ENCODE data around the gene LYPD3.
"Not testable (repeated sequence)": the region's sequence is repeated elsewhere in the genome, so short reads cannot be mapped to it uniquely, and the experiment has no call there.

The LYPD3 gene

DNA sequence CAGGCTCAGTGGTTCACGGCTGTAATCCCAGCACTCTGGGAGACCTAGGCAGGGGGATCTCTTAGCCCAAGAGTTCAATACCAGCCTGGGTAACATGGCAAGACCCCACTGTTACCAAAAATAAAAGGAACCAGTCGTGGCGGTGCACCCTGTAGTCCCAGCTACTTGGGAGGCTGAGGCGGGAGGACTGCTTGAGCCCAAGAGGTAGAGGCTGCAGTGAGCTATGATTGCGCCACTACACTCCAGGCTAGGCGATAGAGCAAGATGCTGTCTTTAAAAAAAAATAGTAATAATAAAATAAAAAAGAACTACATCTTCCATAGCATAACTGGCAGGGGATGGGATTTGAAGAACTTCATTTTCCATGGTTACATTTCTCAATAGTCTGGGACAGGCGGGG lies 3.0 kb downstream of the LYPD3 start:
- no peak for DNase-seq (ENCODE audit: low read depth in 2 of 2)

DNA sequence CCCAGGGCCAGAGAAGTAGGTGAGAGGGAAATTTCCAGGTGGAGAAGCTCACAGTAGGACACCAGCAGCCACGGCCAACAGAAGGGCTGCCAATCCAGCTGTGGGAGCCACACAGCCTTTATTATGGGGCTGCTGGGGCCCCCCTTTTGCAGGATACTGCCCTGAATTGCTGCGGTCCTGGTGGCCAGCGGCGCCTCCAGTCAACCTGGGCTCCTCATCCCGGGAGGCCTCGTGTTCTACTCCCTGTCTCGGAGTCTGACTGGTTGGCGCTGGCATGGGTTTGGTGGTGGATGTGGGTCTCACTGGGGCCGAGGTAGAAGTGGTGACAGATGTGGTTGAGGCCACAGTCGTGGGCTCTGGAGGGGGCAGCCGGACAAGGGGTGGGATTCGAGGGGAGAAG lies 4.1 kb downstream of the LYPD3 start:
- no peak for DNase-seq (ENCODE audit: low read depth in 2 of 2)

- no peak for DNase-seq (ENCODE audit: low read depth in 2 of 2)
These were observed 4.9 kb downstream of the LYPD3 start for GRCh38 chr19:43460362-43461016.

DNA sequence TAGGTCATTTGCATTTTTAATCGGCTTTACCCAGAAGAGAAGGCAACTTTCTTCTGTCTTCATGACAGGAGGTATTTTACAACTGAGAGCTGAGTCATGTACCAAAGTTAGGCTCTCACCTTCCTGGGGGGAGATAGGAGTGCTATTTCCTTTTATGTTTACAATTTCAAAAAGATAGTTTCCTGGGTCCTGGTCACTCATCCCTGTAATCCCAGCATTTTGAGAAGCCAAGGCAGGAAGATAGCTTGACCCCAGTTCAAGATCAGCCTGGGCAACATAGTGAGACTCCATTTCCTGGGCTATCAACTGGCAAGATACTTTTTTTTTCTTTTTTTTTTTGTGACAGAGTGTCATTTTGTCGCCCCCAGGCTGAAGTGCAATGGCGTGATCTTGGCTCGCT lies 7.6 kb downstream of the LYPD3 start:
- no peak for DNase-seq (ENCODE audit: low read depth in 2 of 2)

DNA sequence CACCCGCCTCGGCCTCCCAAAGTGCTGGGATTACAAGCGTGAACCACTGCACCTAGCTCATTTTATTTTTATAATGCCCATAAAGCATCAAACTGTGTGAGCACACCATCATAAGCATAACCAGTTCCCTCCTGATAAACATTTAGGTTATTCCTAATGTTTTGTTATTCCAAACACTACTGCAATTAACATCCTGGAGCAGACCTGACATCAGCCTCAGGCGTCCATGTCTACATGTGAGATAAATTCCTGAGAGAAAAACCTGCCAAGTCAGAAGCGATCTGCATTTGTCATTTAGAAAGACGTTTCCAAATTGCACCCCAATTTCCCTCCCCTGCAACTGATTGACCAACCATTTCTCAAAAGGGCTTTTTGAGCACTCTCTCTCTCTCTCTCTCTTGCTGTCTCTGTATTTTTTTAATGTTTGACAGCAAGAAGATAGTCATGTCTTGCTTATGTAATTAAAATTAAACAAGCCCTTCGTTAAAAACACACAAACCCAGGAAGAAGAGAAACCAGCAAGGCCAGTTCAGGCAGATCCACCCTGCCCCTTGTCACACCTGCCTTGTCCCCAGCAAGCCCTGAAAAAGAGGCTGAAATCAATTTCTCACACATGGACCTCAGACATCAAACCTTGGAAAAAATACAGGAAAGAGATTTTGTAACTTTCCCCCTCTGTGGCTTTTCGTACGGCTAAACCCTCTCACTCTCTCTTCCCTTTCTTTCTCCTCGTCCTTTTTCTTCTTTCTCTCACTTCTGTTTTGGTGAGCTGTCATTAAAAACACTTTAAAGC lies 9.9 kb downstream of the LYPD3 start:
- DNase-seq (ENCODE audit: low read depth in 2 of 2): no peak

- DNase-seq (ENCODE audit: low read depth in 2 of 2): no peak
These were observed 11.4 kb downstream of the LYPD3 start for GRCh38 chr19:43454031-43454430.

DNA sequence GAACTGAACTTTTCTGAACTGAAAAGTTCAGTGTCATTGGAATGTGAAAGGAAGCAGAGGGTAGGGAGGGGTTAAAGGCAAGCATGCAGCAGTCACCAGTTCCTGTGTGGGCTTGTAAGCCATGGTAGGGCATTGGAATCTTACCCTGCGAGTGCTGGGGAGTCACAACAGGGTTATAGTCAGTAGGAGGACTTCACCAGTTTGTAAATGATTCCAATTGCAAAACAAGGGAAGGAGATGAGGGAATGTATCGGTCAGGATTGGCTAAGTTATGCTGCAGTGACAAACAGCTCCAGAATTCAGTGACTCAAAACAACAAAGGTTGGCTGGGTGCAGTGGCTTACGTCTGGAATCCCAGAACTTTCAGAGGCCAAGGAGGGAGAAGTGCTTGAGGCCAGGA lies 12.8 kb downstream of the LYPD3 start:
- DNase-seq (ENCODE audit: low read depth in 2 of 2): no peak

DNA sequence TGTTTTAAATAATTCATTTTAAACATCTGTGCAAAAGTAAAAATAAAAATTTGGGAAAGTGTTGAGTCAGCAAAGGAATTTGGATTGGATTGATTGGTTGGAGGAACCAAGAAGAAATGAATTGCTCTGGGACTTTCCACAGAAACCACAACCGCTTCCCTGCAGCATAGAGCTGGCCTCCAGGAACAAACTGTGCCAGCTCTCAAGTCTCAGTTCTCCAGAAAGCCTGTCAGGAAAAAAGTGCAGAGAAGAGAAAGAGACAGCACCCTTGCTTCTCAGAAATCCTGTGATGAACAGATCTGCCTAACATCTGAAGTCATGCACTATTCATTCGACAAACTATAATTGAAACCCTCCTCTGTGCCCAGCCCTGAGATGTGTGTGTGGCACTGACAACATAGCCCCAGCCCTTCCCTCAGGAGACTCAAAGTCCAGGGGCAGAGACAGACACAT lies 14.8 kb downstream of the LYPD3 start:
- no peak for DNase-seq (ENCODE audit: low read depth in 2 of 2)

GRCh38 chr19:43447655-43448054 lies 17.8 kb downstream of the LYPD3 start:
- DNase-seq (ENCODE audit: low read depth in 2 of 2): no peak

- peak; percentile 49 to 52 for DNase-seq (ENCODE audit: low read depth in 2 of 2)
These were observed 18.5 kb downstream of the LYPD3 start for GRCh38 chr19:43446746-43447489.

- no peak for DNase-seq (ENCODE audit: low read depth in 2 of 2)
These were observed 20.0 kb downstream of the LYPD3 start for GRCh38 chr19:43445426-43445825.

DNA sequence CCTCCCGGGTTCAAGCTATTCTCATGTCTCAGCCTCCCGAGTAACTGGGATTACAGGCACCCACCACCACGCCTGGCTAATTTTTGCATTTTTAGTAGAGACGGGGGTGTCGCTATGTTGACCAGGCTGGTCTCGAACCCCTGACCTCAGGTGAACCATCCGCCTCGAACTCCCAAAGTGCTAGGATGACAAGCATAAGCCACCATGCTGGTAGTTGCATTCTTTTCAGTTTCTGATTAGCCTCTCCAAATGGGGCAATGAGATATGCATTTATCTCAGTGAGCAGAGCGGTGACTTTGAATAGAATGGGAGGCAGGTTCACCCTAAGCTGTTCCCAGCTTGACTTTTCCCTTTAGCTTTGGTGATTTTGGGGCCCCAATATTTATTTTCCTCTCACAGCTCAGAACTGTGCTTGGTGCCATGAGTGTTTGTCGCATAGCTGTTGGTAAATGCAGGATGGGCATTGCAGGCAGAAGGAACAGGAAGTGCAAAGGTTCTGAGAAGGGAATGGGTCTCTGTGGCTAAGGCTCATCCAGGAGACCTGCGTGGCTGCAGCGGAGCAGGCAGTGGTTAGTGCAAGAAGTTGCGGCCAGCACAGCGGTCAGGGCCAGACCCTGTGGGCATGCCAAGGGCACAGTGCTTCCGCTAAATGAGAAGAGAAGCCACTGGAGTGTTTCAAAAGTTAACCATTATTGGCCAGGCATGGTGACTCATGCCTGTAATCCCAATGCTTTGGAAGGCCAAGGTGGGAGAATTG lies 20.7 kb downstream of the LYPD3 start:
- no peak for DNase-seq (ENCODE audit: low read depth in 2 of 2)

DNA sequence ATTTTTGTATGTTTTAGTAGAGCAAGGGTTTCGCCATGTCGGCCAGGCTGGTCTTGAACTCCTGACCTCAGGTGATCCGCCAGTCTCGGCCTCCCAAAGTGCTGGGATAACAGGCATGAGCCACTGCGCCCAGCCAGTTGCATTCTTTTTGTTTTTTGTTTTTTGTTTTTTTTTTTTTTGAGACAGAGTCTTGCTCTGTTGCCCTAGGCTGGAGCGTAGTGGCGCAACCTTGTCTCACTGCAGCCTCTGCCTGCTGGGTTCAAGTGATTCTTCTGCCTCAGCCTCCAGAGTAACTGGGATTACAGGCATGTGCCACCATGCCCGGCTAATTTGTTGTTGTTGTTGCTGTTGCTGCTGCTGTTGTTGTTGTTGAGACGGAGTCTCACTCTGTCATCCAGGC lies 21.3 kb downstream of the LYPD3 start:
- not testable (repeated sequence) for DNase-seq (ENCODE audit: low read depth in 2 of 2)

GRCh38 chr19:43441716-43442115 lies 23.7 kb downstream of the LYPD3 start:
- no peak for DNase-seq (ENCODE audit: low read depth in 2 of 2)

GRCh38 chr19:43439709-43440063 lies 25.7 kb downstream of the LYPD3 start:
- DNase-seq (ENCODE audit: low read depth in 2 of 2): no peak

- no peak for DNase-seq (ENCODE audit: low read depth in 2 of 2)
These were observed 26.2 kb downstream of the LYPD3 start for GRCh38 chr19:43439032-43439708.

- DNase-seq (ENCODE audit: low read depth in 2 of 2): no peak
These were observed 26.9 kb downstream of the LYPD3 start for GRCh38 chr19:43438291-43439031.

GRCh38 chr19:43437712-43438111 lies 27.7 kb downstream of the LYPD3 start:
- no peak for DNase-seq (ENCODE audit: low read depth in 2 of 2)

- DNase-seq (ENCODE audit: low read depth in 2 of 2): not testable (repeated sequence)
These were observed 28.1 kb downstream of the LYPD3 start for GRCh38 chr19:43437284-43437683.

DNA sequence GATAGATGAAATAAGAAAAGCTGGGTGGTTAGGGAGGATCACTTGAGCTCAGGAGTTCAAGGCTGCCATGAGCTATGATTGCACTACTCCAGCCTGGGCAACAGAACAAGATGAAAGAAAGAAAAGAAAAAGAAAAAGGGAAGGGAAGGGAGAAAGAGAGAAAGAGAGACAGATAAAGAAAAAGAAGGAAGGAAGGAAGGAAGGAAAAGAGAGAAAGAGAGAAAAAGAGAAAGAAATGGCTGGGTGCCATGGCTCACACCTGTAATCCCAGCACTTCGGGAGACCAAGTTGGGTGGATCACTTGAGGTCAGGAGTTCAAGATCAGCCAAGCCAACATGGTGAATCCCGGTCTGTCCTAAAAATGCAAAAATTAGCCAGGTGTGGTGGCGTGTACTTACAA lies 29.6 kb downstream of the LYPD3 start:
- DNase-seq (ENCODE audit: low read depth in 2 of 2): no peak

GRCh38 chr19:43433689-43434088 lies 31.7 kb downstream of the LYPD3 start:
- DNase-seq (ENCODE audit: low read depth in 2 of 2): no peak

Measured in stimulated activated CD8-positive, alpha-beta memory T cell treated with anti-CD3 and anti-CD28 coated beads, Interleukin-15, amount 100 ng/mL, for 48 hours (primary cell).